ENCODE results near the gene SELP.

DNA sequence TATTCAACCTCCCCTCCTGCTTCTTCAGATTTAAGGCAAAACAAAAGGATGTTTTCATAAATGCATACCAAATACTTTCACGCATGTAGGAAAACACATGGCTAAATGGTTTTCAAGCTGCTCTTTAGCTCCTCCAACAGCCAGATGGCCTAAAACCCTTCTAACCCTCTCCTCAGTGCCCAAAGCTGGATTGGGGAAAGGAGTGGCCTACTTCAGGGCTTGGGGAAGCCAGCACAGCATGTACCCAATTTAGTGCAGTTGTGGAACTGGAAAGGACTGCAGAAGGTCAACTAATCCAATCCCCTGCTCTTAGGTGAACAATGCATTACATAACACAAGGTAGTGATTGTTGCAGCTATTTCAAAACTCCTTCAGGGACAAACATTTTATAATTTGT, 53.0 kb downstream of the SELP start:
- no peak for TF ChIP-seq CTCF (IDR thresholded peaks at IDR 0.05; ENCODE audit: low read length)
- TF ChIP-seq EZH2 (optimal IDR thresholded peaks at IDR 0.05; ENCODE audit: low read depth, low read length) = no peak
- TF ChIP-seq EZH2phosphoT487 (IDR thresholded peaks at IDR 0.05; ENCODE audit: low read length) = no peak
